COR-L47 (cell line): ENCODE measurements around the gene COL27A1.

ENCODE experiments used
- DNase-seq: peaks from one replicate; lab custom pipeline; 2025; lab: John Stamatoyannopoulos, UW

Gene COL27A1

DNA sequence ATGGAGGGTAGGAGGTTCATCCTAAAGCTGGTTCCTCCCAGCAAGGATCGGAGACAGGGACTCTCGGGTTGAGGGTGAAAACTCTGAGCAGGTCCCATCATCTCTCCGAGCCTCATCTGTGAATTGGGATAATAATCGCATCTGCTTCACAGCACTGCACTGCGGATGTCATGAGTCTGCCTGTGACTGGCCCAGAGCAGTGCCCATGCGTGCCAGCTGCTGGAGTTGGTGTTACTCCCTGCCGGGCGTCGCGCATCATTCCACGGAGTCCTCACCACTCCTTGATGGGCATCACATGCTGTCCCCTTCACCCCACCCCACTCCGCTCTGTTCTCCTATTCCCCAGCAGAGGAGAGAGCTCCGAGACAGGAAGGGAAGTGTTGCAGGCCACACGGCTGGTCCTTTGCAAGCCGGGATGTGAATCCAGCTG is 132.4 kb downstream of the COL27A1 start:
- DNase-seq: no peak

GRCh38 chr9:114288193-114289091 is 133.1 kb downstream of the COL27A1 start:
- no peak for DNase-seq

DNA sequence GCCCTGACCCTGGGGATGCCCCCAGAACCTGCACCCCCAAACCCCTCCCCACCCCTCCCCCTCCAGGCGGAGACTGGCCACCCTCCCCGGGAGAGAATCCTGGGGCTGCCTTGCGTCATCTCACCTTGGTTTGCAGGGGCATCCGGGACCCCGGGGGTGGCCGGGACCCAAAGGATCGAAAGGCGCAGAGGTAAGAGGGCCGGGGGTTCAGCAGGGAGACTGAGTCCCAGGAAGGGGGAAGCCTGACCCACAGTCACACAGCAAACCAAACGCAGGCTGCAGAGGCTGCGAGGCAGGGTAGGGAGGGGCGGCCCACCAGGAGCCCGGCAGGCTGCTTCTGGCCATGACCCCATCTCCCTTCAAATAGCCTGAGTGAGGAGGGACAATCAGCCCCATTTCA is 133.8 kb downstream of the COL27A1 start:
- no peak for DNase-seq

- DNase-seq: no peak
Measured at GRCh38 chr9:114289571-114290481, 134.5 kb downstream of the COL27A1 start.

GRCh38 chr9:114290561-114290986 is 135.2 kb downstream of the COL27A1 start:
- DNase-seq: no peak

DNA sequence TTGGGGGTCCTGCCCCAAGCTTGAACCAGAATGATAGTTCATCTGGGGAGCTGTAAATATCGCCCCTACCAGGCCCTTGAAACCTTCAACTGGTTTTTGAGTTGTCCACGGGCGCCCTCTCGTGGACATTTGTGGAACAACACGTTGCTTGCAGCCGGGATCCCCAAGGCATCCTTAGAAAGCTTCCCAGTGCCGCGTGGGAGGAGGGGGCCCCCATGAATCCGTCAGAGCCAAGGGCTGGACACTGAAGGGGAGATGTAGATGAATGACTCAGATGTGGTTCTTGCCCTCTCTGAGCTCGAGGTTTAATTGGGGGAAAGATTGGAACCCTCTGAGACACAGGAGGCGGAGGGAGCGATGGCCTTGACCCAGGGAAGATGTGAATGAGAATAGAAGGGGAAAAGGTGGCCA is 135.7 kb downstream of the COL27A1 start:
- DNase-seq: peak; percentile 39

- no peak for DNase-seq
Measured at GRCh38 chr9:114291886-114292590, 136.7 kb downstream of the COL27A1 start.

GRCh38 chr9:114294664-114295063 is 139.3 kb downstream of the COL27A1 start:
- DNase-seq: no peak

GRCh38 chr9:114296338-114296737 is 141.0 kb downstream of the COL27A1 start:
- no peak for DNase-seq

DNA sequence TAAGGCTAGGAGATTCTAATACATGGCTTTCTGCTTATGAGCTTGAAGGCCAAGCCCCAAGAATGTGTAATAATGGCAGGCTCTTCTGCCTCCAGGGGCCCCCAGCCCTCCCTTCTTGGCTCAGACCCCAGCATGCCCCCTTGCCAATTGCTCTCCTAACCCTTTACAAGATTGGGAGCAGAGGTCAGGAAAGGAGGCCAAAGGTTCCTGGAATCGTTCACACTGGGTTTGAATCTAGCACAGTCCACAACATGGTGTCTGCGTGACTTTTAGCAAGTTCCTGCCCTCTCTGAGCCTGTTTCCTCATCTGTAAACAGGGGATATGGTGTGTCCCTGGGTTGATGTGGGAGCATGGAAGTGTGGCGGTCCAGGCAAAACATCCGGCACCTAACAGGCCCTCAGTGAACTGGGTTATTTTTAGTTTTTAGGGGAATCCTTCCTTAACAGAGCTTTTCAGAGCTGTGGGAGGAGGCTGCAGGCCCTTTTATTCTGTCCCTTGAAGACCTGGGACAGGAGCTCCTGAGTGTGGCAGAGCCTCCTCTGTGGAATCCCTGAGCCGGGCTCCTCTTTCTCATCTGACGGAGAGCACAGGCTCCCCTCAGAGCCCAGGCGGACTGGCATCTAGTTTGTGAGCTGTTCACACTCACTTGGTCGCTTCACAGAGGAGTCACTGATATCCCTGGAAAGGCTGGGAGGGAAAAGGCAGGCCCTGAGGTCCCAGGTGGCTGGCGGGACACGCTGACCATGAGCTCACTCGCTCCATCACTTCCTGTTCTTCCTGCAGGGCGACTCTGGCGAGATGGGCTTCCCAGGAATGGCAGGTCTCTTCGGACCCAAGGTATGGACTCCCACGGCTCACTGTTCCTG is 144.2 kb downstream of the COL27A1 start:
- no peak for DNase-seq

- no peak for DNase-seq
Measured at GRCh38 chr9:114300153-114300845, 145.0 kb downstream of the COL27A1 start.

DNA sequence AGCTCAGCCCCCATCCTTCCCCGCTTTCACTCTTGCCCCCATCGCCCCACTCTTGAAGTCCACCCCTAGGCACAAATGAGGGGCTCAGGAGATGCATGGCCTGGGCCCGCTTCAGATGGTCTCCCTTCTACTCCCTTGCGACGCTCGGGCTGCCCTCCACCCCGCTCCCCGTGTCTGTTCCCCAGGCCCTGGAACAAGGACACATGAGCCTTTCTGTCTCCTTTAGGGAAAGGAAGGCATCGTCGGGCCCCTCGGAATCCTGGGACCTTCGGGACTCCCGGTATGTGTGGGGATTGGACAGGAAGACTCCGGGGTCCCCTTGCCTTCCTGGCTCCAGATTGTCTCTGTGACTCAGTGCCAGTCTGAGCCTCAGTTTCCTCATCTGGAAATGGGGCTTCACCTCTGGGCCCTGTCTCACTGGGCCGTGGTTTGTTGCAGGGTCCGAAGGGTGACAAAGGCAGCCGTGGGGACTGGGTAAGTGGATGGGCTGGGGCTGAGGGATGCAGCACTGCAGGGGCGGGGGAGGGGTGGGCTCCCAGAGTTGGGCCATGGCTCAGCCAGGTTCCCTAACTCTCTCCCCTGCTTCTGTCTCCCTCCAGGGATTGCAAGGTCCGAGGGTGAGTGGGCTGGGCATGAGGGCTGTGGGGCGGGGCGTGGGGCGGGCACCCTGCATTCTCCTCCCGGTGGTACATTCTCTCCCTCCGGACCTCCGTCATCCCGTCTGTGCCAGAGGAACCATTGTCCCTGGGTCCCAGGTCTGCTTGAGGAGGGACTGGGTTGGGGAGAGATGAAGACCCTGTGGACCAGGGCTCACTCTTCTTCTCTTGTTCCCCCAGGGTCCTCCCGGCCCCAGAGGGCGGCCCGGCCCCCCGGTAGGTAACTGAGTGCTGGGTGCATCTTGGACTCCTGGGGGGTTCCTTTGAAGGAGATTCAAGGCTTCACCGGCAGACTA is 145.8 kb downstream of the COL27A1 start:
- no peak for DNase-seq

DNA sequence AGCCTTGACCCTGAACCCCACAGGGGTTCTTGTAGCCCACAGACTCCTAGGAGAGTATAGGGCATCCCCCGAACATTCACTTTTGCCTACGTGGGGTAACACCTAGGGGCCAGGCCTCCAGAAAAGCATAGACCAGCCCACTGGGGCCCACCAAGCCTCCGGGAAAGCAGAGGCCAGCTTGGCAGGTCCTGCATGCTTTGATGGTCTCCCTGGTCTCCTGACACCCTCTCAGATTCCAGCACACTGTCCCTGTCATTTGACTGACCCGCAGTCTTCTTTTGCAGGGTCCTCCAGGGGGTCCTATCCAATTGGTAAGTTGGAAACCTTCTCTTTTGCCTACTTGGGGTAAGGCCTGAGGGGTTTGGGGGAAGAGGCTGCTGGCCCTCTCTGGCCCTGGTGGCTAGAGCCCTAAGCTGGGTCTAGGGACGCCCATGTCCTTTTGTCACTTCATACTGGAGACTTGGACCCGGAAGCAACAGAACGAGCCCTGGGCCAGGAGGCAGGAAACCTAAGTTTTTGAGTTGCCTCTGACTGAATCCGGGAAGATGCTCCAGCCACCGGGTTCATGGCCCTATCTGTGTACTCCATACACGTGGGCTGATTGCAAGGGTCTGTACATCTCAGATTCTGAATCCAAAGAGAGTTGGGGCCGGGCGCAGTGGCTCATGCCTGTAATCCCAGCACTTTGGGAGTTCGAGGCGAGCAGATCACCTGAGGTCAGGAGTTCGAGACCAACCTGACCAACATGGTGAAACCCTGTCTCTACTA is 146.6 kb downstream of the COL27A1 start:
- no peak for DNase-seq

DNA sequence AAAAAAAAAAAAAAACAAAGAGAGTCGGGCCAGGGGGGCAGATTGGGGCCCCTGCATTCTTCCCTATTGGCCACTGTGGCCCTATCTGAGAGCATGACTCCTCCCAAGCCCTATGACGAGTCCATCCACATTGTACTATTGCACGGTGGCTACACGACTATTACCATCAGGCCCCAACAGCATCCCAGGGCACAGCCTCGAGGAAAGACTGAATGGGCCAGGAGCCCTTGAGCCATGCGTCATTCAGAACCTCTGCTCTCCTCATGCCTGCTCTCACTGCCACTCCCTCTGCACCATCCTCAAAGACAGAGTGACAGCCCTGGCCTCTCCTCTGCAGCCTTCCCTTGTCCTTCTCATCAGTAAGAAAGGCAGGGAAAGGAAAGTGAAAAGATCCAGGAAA is 147.4 kb downstream of the COL27A1 start:
- no peak for DNase-seq

DNA sequence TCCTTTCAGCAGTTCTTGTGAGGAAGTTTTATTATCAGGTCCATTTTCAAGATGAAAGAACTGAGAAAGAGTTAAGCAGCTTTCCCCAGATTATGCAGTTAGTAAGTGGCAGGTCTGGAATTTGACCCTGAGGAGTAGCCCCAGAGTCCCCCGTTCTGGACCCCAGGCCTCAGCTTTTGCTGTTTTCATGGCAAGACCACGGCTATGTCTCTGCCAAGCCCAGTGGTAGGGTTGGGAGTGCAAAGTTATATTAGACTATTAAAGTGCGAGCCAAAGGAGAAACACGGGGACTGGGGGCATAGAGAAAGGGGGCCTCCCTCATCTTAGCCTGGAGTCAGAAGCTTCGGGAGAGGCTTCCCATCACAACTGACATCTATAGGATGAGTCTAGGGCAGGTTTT is 148.2 kb downstream of the COL27A1 start:
- no peak for DNase-seq

- no peak for DNase-seq
Measured at GRCh38 chr9:114303977-114304376, 148.6 kb downstream of the COL27A1 start.

DNA sequence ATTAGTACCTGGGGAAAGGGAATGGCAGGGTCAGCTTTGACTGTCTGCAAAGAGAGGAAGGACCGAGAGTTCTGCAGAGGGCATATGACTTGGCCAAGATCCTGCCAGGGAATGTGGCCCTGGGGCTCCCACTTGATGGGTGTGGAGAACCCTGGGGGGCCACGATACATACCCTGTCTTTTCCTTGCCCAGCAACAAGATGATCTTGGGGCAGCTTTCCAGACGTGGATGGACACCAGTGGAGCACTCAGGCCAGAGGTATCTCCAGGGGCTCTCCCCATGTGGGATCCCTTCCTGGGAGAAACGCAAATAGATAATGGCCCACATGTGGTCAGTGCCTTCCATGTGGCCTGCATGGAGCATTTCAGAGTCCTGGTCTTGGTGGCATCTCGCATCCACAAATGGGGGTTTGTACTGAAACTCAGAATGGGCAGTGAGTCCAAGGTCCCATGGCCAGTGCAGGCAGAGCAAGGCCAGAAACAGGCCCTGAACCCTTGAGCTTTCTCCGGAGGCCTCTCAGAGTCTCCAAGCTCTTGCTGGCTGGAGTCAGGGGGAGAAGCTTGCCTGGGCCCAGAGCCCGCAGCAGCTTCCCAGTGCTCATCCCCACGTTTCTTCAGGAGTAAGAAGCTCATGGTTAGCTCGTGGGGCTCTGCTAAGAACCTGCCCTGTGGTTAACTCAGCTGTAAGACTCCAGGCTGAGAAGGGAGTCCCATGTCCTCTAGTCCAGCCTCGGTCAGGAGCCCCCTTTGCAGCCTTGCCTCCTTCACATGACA is 149.3 kb downstream of the COL27A1 start:
- DNase-seq: no peak

DNA sequence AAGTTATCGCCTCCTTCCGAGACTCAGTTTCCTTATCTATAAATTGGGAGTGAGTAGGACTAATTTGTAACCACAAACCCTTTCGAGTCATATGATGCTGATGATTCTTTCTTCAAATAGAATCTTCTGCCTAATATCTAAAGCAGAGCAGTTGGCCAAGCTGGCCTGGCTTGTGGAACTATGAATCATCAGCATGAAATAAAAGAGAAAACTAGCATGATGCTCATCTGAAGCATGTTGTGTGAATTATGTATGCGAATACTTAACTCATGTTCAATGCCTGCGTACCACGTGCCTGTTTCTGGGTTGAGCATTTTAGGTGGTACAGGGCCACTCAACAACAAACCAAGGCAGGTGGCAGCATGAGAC is 152.5 kb downstream of the COL27A1 start:
- no peak for DNase-seq
